WERI-Rb-1 (cell line): ENCODE results near the gene TUBA8.
A peak's percentile ranks its signal among the peaks of the same experiment; 100 is the strongest.
"Not testable (repeated sequence)": the region's sequence is repeated elsewhere in the genome, so short reads cannot be mapped to it uniquely, and the experiment has no call there.

ENCODE experiments used
- DNase-seq: peaks from one replicate; pipeline ENCODE4 v3.0.0-alpha.2; 2020
- H3K27ac ChIP-seq: fragments of 250-450 bp; sonication (Bioruptor Pico); 2 replicates; pipeline ENCODE4 v1.5.1; 2020; ENCODE audit warnings: mild to moderate bottlenecking, moderate library complexity
- H3K27me3 ChIP-seq: fragments of 250-450 bp; sonication (Bioruptor Pico); 2 replicates; pipeline ENCODE4 v1.5.1; 2021; ENCODE audit warnings: mild to moderate bottlenecking, low read depth, moderate library complexity; ENCODE audit not compliant: insufficient read depth, severe bottlenecking
- H3K36me3 ChIP-seq: fragments of 250-450 bp; sonication (Bioruptor Pico); 2 replicates; pipeline ENCODE4 v1.5.1; 2020; ENCODE audit warnings: mild to moderate bottlenecking, moderate library complexity
- H3K4me3 ChIP-seq: 2 replicates; pipeline ENCODE4 v1.5.1; 2011; ENCODE audit warnings: low read depth, mild to moderate bottlenecking, control low read depth, low read length
- H3K9me3 ChIP-seq: fragments of 250-450 bp; sonication (Bioruptor Pico); 2 replicates; pipeline ENCODE4 v1.5.1; 2021; ENCODE audit warnings: mild to moderate bottlenecking, moderate library complexity; ENCODE audit not compliant: severe bottlenecking
- TF ChIP-seq, protein P1 (sequence below): IDR thresholded peaks from 2 replicates; pipeline ENCODE4 v1.5.1; 2011; ENCODE audit warnings: low read depth, mild to moderate bottlenecking, control low read depth, inconsistent platforms, low read length

Gene TUBA8

DNA sequence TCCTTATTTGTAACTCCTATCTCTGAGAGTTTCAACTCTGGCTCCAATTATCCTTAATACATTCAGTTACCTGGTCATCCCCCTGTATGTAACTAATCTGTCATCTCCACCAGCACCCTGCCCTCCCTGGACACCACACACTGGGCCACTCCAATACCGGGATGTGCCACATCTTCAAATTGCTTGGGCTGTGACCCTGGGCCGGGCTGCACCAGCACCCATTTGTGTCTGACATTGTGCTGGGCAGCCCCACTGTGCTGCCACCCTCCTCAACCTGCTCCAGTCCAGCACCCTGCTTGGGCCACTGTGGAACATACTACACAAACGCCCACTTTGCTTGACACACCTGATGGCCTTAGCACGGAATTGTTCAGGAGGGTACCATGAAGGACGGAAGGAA lies 37.2 kb downstream of the TUBA8 start:
- Histone ChIP-seq H3K27ac (no peak overlapping the region), H3K27me3 (no peaks in the 10 kb centered on the region), H3K4me3 (no peak overlapping the region), H3K9me3 (no peaks in the 10 kb centered on the region), H3K36me3 (no peaks in the 10 kb centered on the region)
- TF ChIP-seq, protein P1, sequence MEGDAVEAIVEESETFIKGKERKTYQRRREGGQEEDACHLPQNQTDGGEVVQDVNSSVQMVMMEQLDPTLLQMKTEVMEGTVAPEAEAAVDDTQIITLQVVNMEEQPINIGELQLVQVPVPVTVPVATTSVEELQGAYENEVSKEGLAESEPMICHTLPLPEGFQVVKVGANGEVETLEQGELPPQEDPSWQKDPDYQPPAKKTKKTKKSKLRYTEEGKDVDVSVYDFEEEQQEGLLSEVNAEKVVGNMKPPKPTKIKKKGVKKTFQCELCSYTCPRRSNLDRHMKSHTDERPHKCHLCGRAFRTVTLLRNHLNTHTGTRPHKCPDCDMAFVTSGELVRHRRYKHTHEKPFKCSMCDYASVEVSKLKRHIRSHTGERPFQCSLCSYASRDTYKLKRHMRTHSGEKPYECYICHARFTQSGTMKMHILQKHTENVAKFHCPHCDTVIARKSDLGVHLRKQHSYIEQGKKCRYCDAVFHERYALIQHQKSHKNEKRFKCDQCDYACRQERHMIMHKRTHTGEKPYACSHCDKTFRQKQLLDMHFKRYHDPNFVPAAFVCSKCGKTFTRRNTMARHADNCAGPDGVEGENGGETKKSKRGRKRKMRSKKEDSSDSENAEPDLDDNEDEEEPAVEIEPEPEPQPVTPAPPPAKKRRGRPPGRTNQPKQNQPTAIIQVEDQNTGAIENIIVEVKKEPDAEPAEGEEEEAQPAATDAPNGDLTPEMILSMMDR, result no peak
- no peak for DNase-seq

DNA sequence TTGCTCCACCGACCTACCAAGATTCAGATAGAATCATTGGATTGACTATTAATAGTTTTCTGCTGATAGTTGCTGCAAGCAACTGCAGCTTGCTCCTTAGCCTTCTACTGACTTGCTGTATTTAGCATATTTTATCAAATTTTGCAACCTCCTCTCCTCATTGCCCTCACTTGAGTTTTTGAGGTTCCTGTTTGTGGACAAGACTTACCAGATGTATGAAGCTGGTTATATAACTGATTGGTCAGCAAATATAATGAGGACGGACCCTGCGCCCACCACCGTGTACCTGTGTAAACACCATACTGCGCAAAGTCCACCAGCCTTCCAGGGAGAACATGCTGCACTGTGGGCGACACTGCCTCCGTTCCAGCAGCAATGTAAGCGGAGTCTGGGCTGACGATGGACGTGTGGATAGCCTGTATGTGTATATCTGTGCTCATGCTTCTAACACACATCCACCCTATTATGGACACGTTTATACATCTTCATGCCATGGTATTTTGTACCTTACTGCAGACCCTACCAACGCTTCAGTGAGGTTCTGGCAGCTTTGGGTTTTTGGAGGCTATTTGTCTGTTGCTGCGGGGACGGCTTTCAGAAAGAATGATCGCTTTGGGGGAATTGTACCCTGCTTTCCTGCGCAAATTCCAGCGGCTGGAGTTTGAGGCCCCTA lies 37.8 kb downstream of the TUBA8 start:
- TF ChIP-seq, protein P1, result no peak
- Histone ChIP-seq H3K27ac (no peak overlapping the region), H3K36me3 (no peaks in the 10 kb centered on the region), H3K4me3 (no peak overlapping the region), H3K27me3 (no peaks in the 10 kb centered on the region), H3K9me3 (no peaks in the 10 kb centered on the region)
- DNase-seq, result no peak

DNA sequence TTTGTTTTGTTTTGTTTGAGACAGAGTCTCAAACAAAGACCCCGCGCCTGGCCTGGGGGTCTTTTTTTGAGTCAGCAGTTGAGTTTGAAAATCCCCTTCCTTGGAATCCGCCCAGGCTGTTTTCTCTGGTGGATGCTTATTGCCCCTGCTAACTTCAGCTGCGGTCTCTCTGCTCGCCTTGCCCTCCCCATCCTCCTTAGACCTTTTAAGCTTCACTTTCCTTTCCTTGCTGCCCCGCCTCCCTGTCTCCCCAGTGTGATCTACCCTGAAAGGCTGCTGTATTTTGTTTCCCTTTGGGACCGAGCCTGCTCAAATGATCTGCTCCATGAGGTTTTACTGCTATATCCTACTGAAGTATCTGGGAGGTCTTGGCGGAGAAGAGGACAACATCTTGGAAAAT lies 41.9 kb downstream of the TUBA8 start:
- TF ChIP-seq, protein P1, result no peak
- no peaks in the 10 kb centered on the region for H3K9me3 ChIP-seq
- DNase-seq, result no peak
- H3K27me3 ChIP-seq, result no peaks in the 10 kb centered on the region
- H3K27ac ChIP-seq, result no peak overlapping the region
- no peak overlapping the region for H3K4me3 ChIP-seq
- H3K36me3 ChIP-seq, result no peaks in the 10 kb centered on the region

DNA sequence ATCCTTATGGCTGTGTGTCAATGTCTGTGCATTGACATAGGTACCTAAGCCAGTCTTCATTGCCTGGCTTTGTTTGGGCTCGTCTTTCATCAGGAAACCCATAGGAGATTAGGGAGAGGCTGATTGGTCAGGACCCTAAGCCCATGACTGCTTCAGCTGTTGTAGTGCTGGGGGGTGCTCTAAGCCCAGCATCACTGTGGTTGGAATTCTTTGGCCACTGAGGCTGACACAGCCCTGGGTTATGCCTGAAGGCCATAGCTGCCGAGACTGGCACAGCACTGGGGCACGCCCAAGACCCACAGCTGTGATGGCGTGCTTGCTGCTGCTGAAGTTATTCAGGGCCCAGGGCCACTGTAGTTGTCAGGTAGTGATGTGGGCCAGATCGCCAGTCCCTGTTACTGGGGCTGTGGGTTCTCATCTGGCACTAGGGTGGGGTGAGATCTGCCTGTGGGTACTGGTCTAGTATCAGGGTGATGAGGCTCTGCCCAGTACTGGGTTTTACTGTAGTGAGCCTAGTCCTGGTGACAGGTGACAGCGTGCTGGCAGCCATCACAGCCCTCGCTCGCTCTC lies 44.3 kb downstream of the TUBA8 start:
- DNase-seq, result no peak
- TF ChIP-seq, protein P1, result no peak
- Histone ChIP-seq H3K27me3 (no peaks in the 10 kb centered on the region), H3K27ac (no peak overlapping the region), H3K4me3 (no peak overlapping the region), H3K36me3 (no peaks in the 10 kb centered on the region), H3K9me3 (no peaks in the 10 kb centered on the region)

DNA sequence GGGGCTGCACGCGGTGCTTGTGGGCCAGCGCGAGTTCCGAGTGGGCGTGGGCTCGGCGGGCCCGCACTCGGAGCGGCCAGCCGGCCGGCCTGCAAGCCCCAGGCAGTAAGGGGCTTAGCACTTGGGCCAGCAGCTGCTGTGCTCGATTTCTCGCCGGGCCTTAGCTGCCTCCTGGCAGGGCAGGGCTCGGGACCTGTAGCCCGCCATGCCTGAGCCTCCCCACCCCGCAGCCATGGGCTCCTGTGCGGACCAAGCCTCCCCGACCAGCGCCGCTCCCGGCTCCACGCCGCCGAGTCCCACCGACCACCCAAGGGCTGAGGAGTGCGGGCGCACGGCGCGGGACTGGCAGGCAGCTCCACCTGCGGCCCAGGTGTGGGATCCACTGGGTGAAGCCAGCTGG lies 44.9 kb downstream of the TUBA8 start:
- H3K27me3 ChIP-seq, result not testable (repeated sequence)

DNA sequence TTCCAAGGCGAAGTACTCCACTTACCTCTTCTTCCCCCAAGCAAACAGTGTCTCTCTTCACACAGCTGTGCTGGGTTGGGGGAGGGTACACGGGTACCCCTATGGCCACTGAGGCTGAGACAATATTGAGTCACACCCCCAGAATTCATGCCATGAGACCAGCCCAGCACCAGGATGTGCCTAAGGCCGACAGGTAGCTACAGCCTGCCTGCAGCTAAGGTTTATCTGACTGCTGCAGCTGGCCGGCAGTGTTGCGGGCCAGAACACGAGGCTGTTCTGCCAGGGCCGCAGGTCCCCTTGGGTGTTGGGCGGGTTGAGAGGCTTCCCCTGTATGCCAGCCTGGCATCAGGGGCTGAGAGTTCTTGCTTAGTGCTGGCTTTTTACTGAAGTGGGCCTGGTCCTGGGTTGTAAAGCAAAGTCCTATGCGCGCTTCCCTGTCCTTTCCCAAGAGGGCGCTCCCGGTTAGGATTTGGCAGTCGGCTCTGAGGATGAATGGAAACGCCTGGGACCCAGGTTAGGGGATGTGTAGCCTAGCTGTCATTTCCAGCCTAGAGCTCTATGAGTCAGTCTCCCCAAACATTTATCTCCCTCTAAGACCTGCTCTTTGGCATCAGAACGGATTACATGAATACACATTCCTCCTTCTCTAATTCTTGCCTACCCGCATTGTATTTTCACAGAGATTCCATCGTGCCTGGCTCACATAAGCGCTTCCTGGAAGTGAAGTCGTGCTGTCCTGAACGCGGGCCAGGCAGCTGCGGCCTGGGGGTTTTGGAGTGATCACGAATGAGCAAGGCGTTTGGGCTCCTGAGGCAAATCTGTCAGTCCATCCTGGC lies 46.5 kb downstream of the TUBA8 start:
- Histone ChIP-seq H3K4me3 (no peak overlapping the region), H3K9me3 (no peaks in the 10 kb centered on the region), H3K27me3 (no peaks in the 10 kb centered on the region), H3K36me3 (no peaks in the 10 kb centered on the region), H3K27ac (no peak overlapping the region)
- TF ChIP-seq, protein P1, result peak; percentile 90
- peak; percentile 84 for DNase-seq

More for the DNA sequence above, 44.9 kb downstream of the TUBA8 start:
- not testable (repeated sequence) for H3K9me3 ChIP-seq, H3K36me3 ChIP-seq, H3K27ac ChIP-seq, H3K4me3 ChIP-seq, DNase-seq
